Endothelial cell of umbilical vein (primary cell): Measurements from ENCODE around the gene ZNF783. TPM values are rescaled to one million over a fixed set of nuclear protein-coding genes. Genes with fewer than 3 reads are reported as not detected.

Experiments used
- BruUV-seq: library from RNA; stranded (reverse); fragments of 400-500 nt; replicated peaks from 2 replicates; lab custom pipeline; 2021; lab: Mats Ljungman, UMichigan
- CTCF ChIA-PET: fragments of 300-600, 350-600 bp; sonication (Branson Sonifier 250); formaldehyde crosslinking; loops from one replicate; lab custom pipeline; 2021; ENCODE audit warnings: antibody characterized with exemption, inconsistent platforms; lab: Charles Lee
- POLR2A ChIA-PET: fragments of 300-600, 350-600 bp; sonication (Branson Sonifier 250); formaldehyde crosslinking; loops from one replicate; lab custom pipeline; 2021; ENCODE audit warnings: antibody characterized with exemption, inconsistent platforms; lab: Charles Lee
- DNase-seq: peaks from one replicate; pipeline ENCODE4 v3.0.0-alpha.2; 2011; ENCODE audit warnings: low read depth, low spot score
- FAIRE-seq: peaks from 2 replicates; lab custom pipeline; 2011; peaks lifted over from hg19 to GRCh38; lab: Jason Lieb, UNC
- H2AFZ ChIP-seq: 2 replicates; pipeline ENCODE4 v1.6.0; 2012; ENCODE audit warnings: low read depth, low read length, control low read depth, inconsistent platforms
- H3K27ac ChIP-seq: 2 replicates; pipeline ENCODE4 v1.5.1; 2011; ENCODE audit warnings: low read depth, mild to moderate bottlenecking, control low read depth, low read length, moderate library complexity; ENCODE audit not compliant: insufficient read depth
- H3K27me3 ChIP-seq, 2 experiments: 2 replicates each; pipeline versions ENCODE4 v1.6.0 to v1.6.1; 2011; ENCODE audit warnings: low read length in 2 of 2, mixed read lengths in 1 of 2; ENCODE audit not compliant: control insufficient read depth in 2 of 2, insufficient read depth in 2 of 2
- H3K36me3 ChIP-seq, 2 experiments: 2 replicates in 1 of 2; 3 replicates in 1 of 2; pipeline ENCODE4 v1.5.1; 2011; ENCODE audit warnings: low read length in 2 of 2, mild to moderate bottlenecking in 1 of 2, moderate library complexity in 1 of 2; ENCODE audit not compliant: control insufficient read depth in 2 of 2, insufficient read depth in 2 of 2; ENCODE audit errors: extremely low read depth in 1 of 2
- H3K4me1 ChIP-seq: 3 replicates; pipeline ENCODE4 v1.5.1; 2011; ENCODE audit warnings: mild to moderate bottlenecking, low read length; ENCODE audit not compliant: control insufficient read depth, insufficient read depth; ENCODE audit errors: extremely low read depth
- H3K4me2 ChIP-seq: 2 replicates; pipeline ENCODE4 v1.6.1; 2011; ENCODE audit warnings: low read length, control low read depth, mixed read lengths; ENCODE audit not compliant: insufficient read depth
- H3K4me3 ChIP-seq, 3 experiments: fragments of 200-600 bp in 1 of 3; sonication (generic), shearing (Covaris generic) in 1 of 3; replicated peaks in 1 of 3; 2 replicates each; pipeline ENCODE4 v1.5.1; 2011 to 2016; ENCODE audit warnings: control low read depth in 3 of 3, low read length in 3 of 3, mild to moderate bottlenecking in 2 of 3, inconsistent platforms in 1 of 3, low read depth in 1 of 3, moderate library complexity in 1 of 3; ENCODE audit not compliant: insufficient read depth in 1 of 3
- H3K79me2 ChIP-seq: 2 replicates; pipeline ENCODE4 v1.6.0; 2012; ENCODE audit warnings: low read length, inconsistent platforms; ENCODE audit not compliant: control insufficient read depth, insufficient read depth
- H3K9ac ChIP-seq: replicated peaks from 2 replicates; pipeline ENCODE3; 2011; ENCODE audit warnings: low read length, control low read depth; ENCODE audit not compliant: insufficient read depth; ENCODE audit errors: extremely low read depth
- H3K9me1 ChIP-seq: replicated peaks from 3 replicates; pipeline ENCODE4 v1.6.0; 2011; ENCODE audit warnings: mild to moderate bottlenecking, low read length; ENCODE audit not compliant: control insufficient read depth, insufficient read depth; ENCODE audit errors: extremely low read depth
- H3K9me3 ChIP-seq: replicated peaks from 2 replicates; pipeline ENCODE4 v1.5.1; 2012; ENCODE audit warnings: low read length, inconsistent platforms; ENCODE audit not compliant: control insufficient read depth, insufficient read depth
- H4K20me1 ChIP-seq: replicated peaks from 2 replicates; pipeline ENCODE3; 2011; ENCODE audit warnings: mild to moderate bottlenecking, low read length; ENCODE audit not compliant: control insufficient read depth, insufficient read depth; ENCODE audit errors: extremely low read depth
- EZH2 ChIP-seq: IDR thresholded peaks from 2 replicates; pipeline ENCODE4 v1.6.1; 2012; ENCODE audit warnings: borderline replicate concordance, low read depth, mild to moderate bottlenecking, moderate library complexity, low read length, inconsistent platforms; ENCODE audit not compliant: severe bottlenecking
- FOS ChIP-seq: IDR thresholded peaks from 2 replicates; pipeline ENCODE4 v1.6.1; 2011; ENCODE audit warnings: mild to moderate bottlenecking, low read length, moderate library complexity, borderline replicate concordance; ENCODE audit not compliant: insufficient read depth
- GATA2 ChIP-seq: IDR thresholded peaks from 2 replicates; pipeline ENCODE4 v1.7.0; 2011; ENCODE audit warnings: low read depth, mild to moderate bottlenecking, moderate library complexity, mixed read lengths, low read length; ENCODE audit not compliant: insufficient read length, insufficient read depth
- MAX ChIP-seq: IDR thresholded peaks from 2 replicates; pipeline ENCODE4 v1.6.1; 2011; ENCODE audit not compliant: insufficient read depth, insufficient read length
- MYC ChIP-seq: IDR thresholded peaks from one replicate; pipeline ENCODE4 v1.6.1; 2011; ENCODE audit warnings: mild to moderate bottlenecking, low read depth, low read length
- POLR2A ChIP-seq: IDR thresholded peaks from 2 replicates; pipeline ENCODE4 v1.6.1; 2012; ENCODE audit warnings: low read depth, mild to moderate bottlenecking, control low read depth, low read length
- POLR2AphosphoS5 ChIP-seq: IDR thresholded peaks from 2 replicates; pipeline ENCODE4 v1.6.1; 2012; ENCODE audit warnings: low read depth, mild to moderate bottlenecking, control low read depth, low read length, moderate library complexity; ENCODE audit not compliant: insufficient read depth
- dilution Hi-C: fragments of 300-500 bp; cut with MboI; formaldehyde crosslinking; loops from one replicate; pipeline ENCODE4 v1.15.0; 2019; ENCODE audit warnings: low sequenced_read_pairs; ENCODE audit not compliant: extremely low pct_ligation_motif_present
- intact Hi-C: fragments of 100-400 bp; cut with micrococcal nuclease; formaldehyde crosslinking; loops from one replicate; pipeline ENCODE4 v1.10.0; 2022
- polyA plus RNA-seq, 4 experiments: library from polyadenylated mRNA; depleted of rRNA in 3 of 4; stranded (reverse) in 3 of 4; unstranded in 1 of 4; fragments of >200 nt; gene quantifications; 2 replicates each; pipeline versions ENCODE4 v1.2.1 to v1.2.3, GENCODE V29; 2011 to 2012; ENCODE audit warnings: missing spikeins in 1 of 4
- total RNA-seq: library from RNA; stranded (reverse); gene quantifications from 2 replicates; pipeline ENCODE4 v1.2.3, GENCODE V29; 2021

The ZNF783 gene
- total and polyA plus RNA-seq, 2 donors (not counting 3 experiments of a cell fraction or from before 2014, with no cell fraction given), result 7.3 to 9.8 TPM

- ChIA-PET CTCF (interaction anchor here (0.8 to 1.8 kb wide), 2 partner anchors 11 to 103 kb away, joined by 4 read pairs; partner anchors contain the start of gene ZNF425), POLR2A (no interaction called here)
- dilution Hi-C loops, result no loop called here
- no peak for FAIRE-seq
- no peaks in the 10 kb centered on the region for H3K9me1 ChIP-seq
- H4K20me1 ChIP-seq, result no peaks in the 10 kb centered on the region
- H2AFZ ChIP-seq, result no peak overlapping the region
- H3K79me2 ChIP-seq, result no peaks in the 10 kb centered on the region
- no peak overlapping the region for H3K4me3 ChIP-seq
- no TSS peak for BruUV-seq
- no peaks in the 10 kb centered on the region for H3K9me3 ChIP-seq
- H3K4me1 ChIP-seq, result no peaks in the 10 kb centered on the region
- intact Hi-C loops, result loop anchor here (1.0 kb wide), 1 partner anchor 10 kb away; the partner anchor contains the start of gene ZNF212
- H3K27me3 ChIP-seq, result no peaks in the 10 kb centered on the region
- H3K36me3 ChIP-seq, result peaks cover 0 to 8% of the 10 kb centered on the region in 2 experiments
- H3K4me2 ChIP-seq, result no peak overlapping the region
- H3K9ac ChIP-seq, result no peak overlapping the region
- no peak overlapping the region for H3K27ac ChIP-seq
- DNase-seq, result no peak
- TF ChIP-seq EZH2 (no peak), POLR2AphosphoS5 (peak; percentile 11)
Observed at GRCh38 chr7:149229526-149229925, 32.5 kb upstream of the ZNF783 start.

GRCh38 chr7:149232362-149232761 lies 29.6 kb upstream of the ZNF783 start:
- dilution Hi-C loops, result no loop called here

More at GRCh38 chr7:149232362-149232761, 29.6 kb upstream of the ZNF783 start:
- no peaks in the 10 kb centered on the region for H3K4me1 ChIP-seq
- BruUV-seq, result no TSS peak
- no peak overlapping the region for H3K27ac ChIP-seq
- POLR2A ChIA-PET, result interaction anchor here (0.6 kb wide), 1 partner anchor 85 kb away, joined by 3 read pairs; no protein-coding TSS in a partner anchor
- no peaks in the 10 kb centered on the region for H3K9me3 ChIP-seq
- H3K9ac ChIP-seq, result no peak overlapping the region
- H2AFZ ChIP-seq, result no peak overlapping the region
- FAIRE-seq (no peak), DNase-seq (no peak)
- no peak for TF ChIP-seq MYC
- TF ChIP-seq MAX, result no peak
- TF ChIP-seq GATA2, result no peak
- TF ChIP-seq POLR2AphosphoS5, result no peak
- TF ChIP-seq POLR2A, result no peak
- TF ChIP-seq FOS, result no peak
- CTCF ChIA-PET, result no interaction called here
- H3K79me2 ChIP-seq, result no peaks in the 10 kb centered on the region
- H3K4me2 ChIP-seq, result no peak overlapping the region
- no peaks in the 10 kb centered on the region for H4K20me1 ChIP-seq
- no peaks in the 10 kb centered on the region for H3K27me3 ChIP-seq
- no peak overlapping the region for H3K4me3 ChIP-seq
- intact Hi-C loops, result no loop called here
- no peaks in the 10 kb centered on the region for H3K36me3 ChIP-seq
- H3K9me1 ChIP-seq, result no peaks in the 10 kb centered on the region
